HTR-8/SVneo (cell line): ENCODE results near the gene PSMA3.

Source experiments
- DNase-seq: peaks from one replicate; pipeline ENCODE4 v3.0.0; 2011; ENCODE audit warnings: low spot score, mixed read lengths; ENCODE audit not compliant: insufficient read length
- FAIRE-seq: peaks from 2 replicates; lab custom pipeline; 2011; peaks lifted over from hg19 to GRCh38; lab: Jason Lieb, UNC

The PSMA3 gene

GRCh38 chr14:58265401-58265800 lies 20.8 kb downstream of the PSMA3 start:
- FAIRE-seq (peak; percentile 62), DNase-seq (no peak)

- peak; percentile 28 for FAIRE-seq
These were observed 26.0 kb downstream of the PSMA3 start for GRCh38 chr14:58270628-58271027.

GRCh38 chr14:58272588-58273372 lies 28.1 kb downstream of the PSMA3 start:
- DNase-seq = no peak
- peak; percentile 95 for FAIRE-seq

More at GRCh38 chr14:58270628-58271027, 26.0 kb downstream of the PSMA3 start:
- DNase-seq = no peak

- no peak for DNase-seq
- FAIRE-seq = no peak
These were observed 30.2 kb downstream of the PSMA3 start for GRCh38 chr14:58274881-58275280.

GRCh38 chr14:58275527-58276190 lies 31.0 kb downstream of the PSMA3 start:
- FAIRE-seq (peak; percentile 49), DNase-seq (no peak)

GRCh38 chr14:58276208-58276607 lies 31.6 kb downstream of the PSMA3 start:
- DNase-seq (no peak), FAIRE-seq (peak; percentile 63)

GRCh38 chr14:58278177-58278576 lies 33.5 kb downstream of the PSMA3 start:
- FAIRE-seq = peak; percentile 67

GRCh38 chr14:58280954-58281787 lies 36.5 kb downstream of the PSMA3 start:
- DNase-seq (peak; percentile 96), FAIRE-seq (peak; percentile 99)

More at GRCh38 chr14:58278177-58278576, 33.5 kb downstream of the PSMA3 start:
- no peak for DNase-seq

GRCh38 chr14:58281969-58282368 lies 37.3 kb downstream of the PSMA3 start:
- FAIRE-seq = peak; percentile 84

GRCh38 chr14:58282925-58283593 lies 38.4 kb downstream of the PSMA3 start:
- peak; percentile 36 for FAIRE-seq
- no peak for DNase-seq

More at GRCh38 chr14:58281969-58282368, 37.3 kb downstream of the PSMA3 start:
- no peak for DNase-seq

- DNase-seq (no peak), FAIRE-seq (peak; percentile 16)
These were observed 39.1 kb downstream of the PSMA3 start for GRCh38 chr14:58283730-58284129.

GRCh38 chr14:58285132-58285531 lies 40.5 kb downstream of the PSMA3 start:
- peak; percentile 81 for FAIRE-seq

GRCh38 chr14:58287607-58288042 lies 43.0 kb downstream of the PSMA3 start:
- DNase-seq (no peak), FAIRE-seq (peak; percentile 86)

More at GRCh38 chr14:58285132-58285531, 40.5 kb downstream of the PSMA3 start:
- no peak for DNase-seq

GRCh38 chr14:58288106-58288792 lies 43.6 kb downstream of the PSMA3 start:
- DNase-seq (no peak), FAIRE-seq (no peak)

- DNase-seq (no peak), FAIRE-seq (no peak)
These were observed 47.0 kb downstream of the PSMA3 start for GRCh38 chr14:58291646-58292045.

- FAIRE-seq (no peak), DNase-seq (no peak)
These were observed 47.5 kb downstream of the PSMA3 start for GRCh38 chr14:58292187-58292586.

GRCh38 chr14:58294201-58294600 lies 49.6 kb downstream of the PSMA3 start:
- FAIRE-seq (peak; percentile 94), DNase-seq (no peak)

GRCh38 chr14:58296726-58297125 lies 52.1 kb downstream of the PSMA3 start:
- peak; percentile 29 for DNase-seq
- peak; percentile 95 for FAIRE-seq

GRCh38 chr14:58297412-58297761 lies 52.7 kb downstream of the PSMA3 start:
- FAIRE-seq (no peak), DNase-seq (peak; percentile 62)
